IMR-90 (cell line): ENCODE data around the gene PIKFYVE. TPM values are rescaled to one million over a fixed set of nuclear protein-coding genes. Genes with fewer than 3 reads are reported as not detected.

Experiments
- ATAC-seq: fragments of 200-7000 bp; cut with Tn5 transposase; 2 replicates; pipeline ENCODE4 v1.9.1; 2020; ENCODE audit warnings: low read depth, mild to moderate bottlenecking, moderate library complexity
- BruUV-seq: library from RNA; stranded (reverse); fragments of 400-500 nt; replicated peaks from 2 replicates; lab custom pipeline; 2021; lab: Mats Ljungman, UMichigan
- CTCF ChIA-PET: fragments of 300-600 bp; formaldehyde crosslinking; extraction: SDS; loops from one replicate; lab custom pipeline; 2021; ENCODE audit warnings: antibody characterized with exemption; lab: Yijun Ruan, JAX
- POLR2A ChIA-PET: fragments of 300-600 bp; sonication (Branson Sonifier 250); formaldehyde crosslinking; loops from one replicate; lab custom pipeline; 2022; ENCODE audit warnings: antibody characterized with exemption; ENCODE audit not compliant: unreplicated experiment; lab: Charles Lee
- DNase-seq: peaks from one replicate; pipeline ENCODE4 v3.0.0; 2013
- H2AFZ ChIP-seq: replicated peaks from 2 replicates; pipeline ENCODE3; 2013; ENCODE audit warnings: low read length, mild to moderate bottlenecking; ENCODE audit not compliant: poor library complexity
- H2AK5ac ChIP-seq: 2 replicates; pipeline ENCODE4 v1.6.1; 2013; ENCODE audit warnings: low read depth, low read length, inconsistent platforms
- H2AK9ac ChIP-seq: replicated peaks from 2 replicates; pipeline ENCODE3; 2013; ENCODE audit warnings: mild to moderate bottlenecking, low read depth, low read length, moderate library complexity; ENCODE audit not compliant: poor library complexity
- H2BK120ac ChIP-seq: 2 replicates; pipeline ENCODE4 v1.6.1; 2013; ENCODE audit warnings: low read depth, low read length, inconsistent platforms
- H2BK15ac ChIP-seq: 3 replicates; pipeline ENCODE4 v1.6.1; 2013; ENCODE audit warnings: low read depth, low read length, inconsistent platforms
- H2BK20ac ChIP-seq: 2 replicates; pipeline ENCODE4 v1.6.1; 2013; ENCODE audit warnings: low read depth, mild to moderate bottlenecking, inconsistent platforms, low read length, moderate library complexity
- H2BK5ac ChIP-seq: 2 replicates; pipeline ENCODE4 v1.6.1; 2013; ENCODE audit warnings: mild to moderate bottlenecking, low read depth, low read length, inconsistent platforms; ENCODE audit not compliant: poor library complexity, severe bottlenecking
- H3K14ac ChIP-seq: replicated peaks from 2 replicates; pipeline ENCODE4 v1.6.1; 2013; ENCODE audit warnings: low read depth, low read length, inconsistent platforms
- H3K18ac ChIP-seq: 2 replicates; pipeline ENCODE4 v1.6.1; 2013; ENCODE audit warnings: low read depth, low read length, control low read depth
- H3K23ac ChIP-seq: 2 replicates; pipeline ENCODE4 v1.6.1; 2013; ENCODE audit warnings: low read depth, low read length, inconsistent platforms
- H3K27ac ChIP-seq: 2 replicates; pipeline ENCODE4 v1.5.1; 2013; ENCODE audit warnings: mild to moderate bottlenecking, control low read depth, low read length; ENCODE audit not compliant: insufficient read depth
- H3K27me3 ChIP-seq: 2 replicates; pipeline ENCODE4 v1.6.1; 2013; ENCODE audit warnings: low read length; ENCODE audit not compliant: control insufficient read depth, insufficient read depth
- H3K36me3 ChIP-seq: 2 replicates; pipeline ENCODE4 v1.6.1; 2013; ENCODE audit warnings: low read length, mixed read lengths; ENCODE audit not compliant: control insufficient read depth, insufficient read depth
- H3K4ac ChIP-seq: 2 replicates; pipeline ENCODE4 v1.6.1; 2013; ENCODE audit warnings: low read depth, low read length, inconsistent platforms
- H3K4me1 ChIP-seq: 2 replicates; pipeline ENCODE4 v1.6.1; 2013; ENCODE audit warnings: low read length, mixed read lengths; ENCODE audit not compliant: control insufficient read depth, insufficient read depth
- H3K4me2 ChIP-seq: 2 replicates; pipeline ENCODE4 v1.6.1; 2013; ENCODE audit warnings: low read depth, mild to moderate bottlenecking, control low read depth, low read length, moderate library complexity
- H3K4me3 ChIP-seq: 2 replicates; pipeline ENCODE4 v1.5.1; 2013; ENCODE audit warnings: low read depth, mild to moderate bottlenecking, control low read depth, low read length, moderate library complexity; ENCODE audit not compliant: insufficient read depth
- H3K56ac ChIP-seq: 2 replicates; pipeline ENCODE4 v1.6.1; 2013; ENCODE audit warnings: low read length, inconsistent platforms; ENCODE audit not compliant: insufficient read depth; ENCODE audit errors: extremely low read depth
- H3K79me1 ChIP-seq, 2 experiments: 2 replicates each; pipeline ENCODE4 v1.6.1; 2013; ENCODE audit warnings: low read length in 2 of 2, inconsistent platforms in 1 of 2, low read depth in 1 of 2
- H3K9ac ChIP-seq: 2 replicates; pipeline ENCODE4 v1.6.1; 2013; ENCODE audit warnings: low read depth, low read length, control low read depth
- H3K9me1 ChIP-seq: 2 replicates; pipeline ENCODE4 v1.6.1; 2013; ENCODE audit warnings: low read length, inconsistent platforms; ENCODE audit not compliant: insufficient read depth
- H3K9me3 ChIP-seq: 2 replicates; pipeline ENCODE4 v1.6.1; 2013; ENCODE audit warnings: low read length; ENCODE audit not compliant: control insufficient read depth, insufficient read depth
- H4K20me1 ChIP-seq: 2 replicates; pipeline ENCODE4 v1.6.1; 2013; ENCODE audit warnings: low read length, inconsistent platforms; ENCODE audit not compliant: insufficient read depth
- H4K5ac ChIP-seq: 2 replicates; pipeline ENCODE4 v1.6.1; 2013; ENCODE audit warnings: mild to moderate bottlenecking, low read depth, low read length, control low read depth
- H4K8ac ChIP-seq, 2 experiments: 2 replicates each; pipeline ENCODE4 v1.6.1; 2013; ENCODE audit warnings: low read depth in 2 of 2, low read length in 2 of 2, control low read depth in 1 of 2, inconsistent platforms in 1 of 2
- H4K91ac ChIP-seq: 2 replicates; pipeline ENCODE4 v1.6.1; 2013; ENCODE audit warnings: low read depth, low read length, inconsistent platforms; ENCODE audit not compliant: insufficient read depth
- BHLHE40 ChIP-seq: fragments of 150-350 bp; IDR thresholded peaks from 2 replicates; pipeline ENCODE4 v1.6.1; 2016; ENCODE audit warnings: mild to moderate bottlenecking, low read depth, low read length
- CEBPB ChIP-seq: IDR thresholded peaks from 2 replicates; pipeline ENCODE4 v1.6.1; 2012; ENCODE audit warnings: low read depth, low read length, improper control_type of control experiment
- CHD1 ChIP-seq: IDR thresholded peaks from 2 replicates; pipeline ENCODE4 v1.6.1; 2012; ENCODE audit warnings: low read depth, low read length, improper control_type of control experiment
- ELK1 ChIP-seq: fragments of 150-350 bp; IDR thresholded peaks from 2 replicates; pipeline ENCODE4 v1.6.1; 2016; ENCODE audit warnings: low read depth, mild to moderate bottlenecking, low read length, moderate library complexity, borderline replicate concordance
- FOS ChIP-seq: fragments of 150-350 bp; IDR thresholded peaks from 2 replicates; pipeline ENCODE4 v1.6.1; 2016; ENCODE audit warnings: low read depth, low read length
- MAFK ChIP-seq: IDR thresholded peaks from 2 replicates; pipeline ENCODE4 v1.6.1; 2012; ENCODE audit warnings: low read depth, low read length, improper control_type of control experiment
- MAZ ChIP-seq: IDR thresholded peaks from 2 replicates; pipeline ENCODE4 v1.6.1; 2012; ENCODE audit warnings: low read depth, mild to moderate bottlenecking, low read length, improper control_type of control experiment, moderate library complexity, borderline replicate concordance
- MXI1 ChIP-seq: IDR thresholded peaks from 2 replicates; pipeline ENCODE4 v1.6.1; 2012; ENCODE audit warnings: low read depth, mild to moderate bottlenecking, low read length, moderate library complexity, borderline replicate concordance
- NFE2L2 ChIP-seq: fragments of 150-350 bp; IDR thresholded peaks from 2 replicates; pipeline ENCODE4 v1.6.1; 2016; ENCODE audit warnings: low read depth, mild to moderate bottlenecking, low read length
- POLR2A ChIP-seq: IDR thresholded peaks from 2 replicates; pipeline ENCODE4 v1.6.1; 2012; ENCODE audit warnings: mild to moderate bottlenecking, low read depth, low read length
- RAD21 ChIP-seq: IDR thresholded peaks from 2 replicates; pipeline ENCODE4 v1.6.1; 2012; ENCODE audit warnings: low read length, improper control_type of control experiment
- RCOR1 ChIP-seq: IDR thresholded peaks from 2 replicates; pipeline ENCODE4 v1.6.1; 2012; ENCODE audit warnings: mild to moderate bottlenecking, low read length, improper control_type of control experiment; ENCODE audit not compliant: insufficient replicate concordance
- RFX5 ChIP-seq: IDR thresholded peaks from 2 replicates; pipeline ENCODE4 v1.8.0; 2012; ENCODE audit warnings: low read depth, mild to moderate bottlenecking, low read length, moderate library complexity
- SMC3 ChIP-seq: fragments of 150-350 bp; IDR thresholded peaks from 2 replicates; pipeline ENCODE4 v1.6.1; 2016; ENCODE audit warnings: low read depth, mild to moderate bottlenecking, antibody characterized with exemption, low read length, moderate library complexity
- USF2 ChIP-seq: fragments of 150-350 bp; IDR thresholded peaks from 2 replicates; pipeline ENCODE4 v1.6.1; 2017; ENCODE audit warnings: mild to moderate bottlenecking, antibody characterized with exemption, low read length, low read depth
- WGBS, 2 experiments: methylation state at CpG; one replicate each; pipeline versions ENCODE4 v1.1.5 to v1.1.7; 2013; ENCODE audit warnings: missing lambda C conversion rate in 2 of 2; ENCODE audit not compliant: insufficient read length in 1 of 2; ENCODE audit errors: extremely low coverage in 2 of 2; 5-methylcytosine and 5-hydroxymethylcytosine counted together
- dilution Hi-C: fragments of 300-500 bp; cut with HindIII; formaldehyde crosslinking; loops from one replicate; pipeline ENCODE4 v1.14.3; 2018; ENCODE audit warnings: low sequenced_read_pairs; ENCODE audit not compliant: unreplicated experiment
- in situ Hi-C: fragments of 300-500 bp; cut with MboI; formaldehyde crosslinking; loops from 3 replicates; pipeline ENCODE4 v1.14.3; 2019; ENCODE audit warnings: low sequenced_read_pairs, inconsistent platforms, mixed read lengths
- intact Hi-C: fragments of 100-400 bp; cut with micrococcal nuclease; formaldehyde crosslinking; loops from 2 replicates; pipeline ENCODE4 v1.10.0; 2022
- polyA plus RNA-seq, 3 experiments: library from polyadenylated mRNA; depleted of rRNA; stranded (reverse); fragments of >200 nt; gene quantifications; 2 replicates each; pipeline ENCODE4 v1.2.3, GENCODE V29; 2012; ENCODE audit warnings: low replicate concordance in 1 of 3
- total RNA-seq: library from RNA; depleted of rRNA; stranded (reverse); fragments of >200 nt; gene quantifications from 2 replicates; pipeline ENCODE4 v1.2.3, GENCODE V29; 2012
- TF ChIP-seq, protein P1 (sequence below): conservative IDR thresholded peaks from 2 replicates; pipeline ENCODE4 v1.5.1; 2012; ENCODE audit warnings: mild to moderate bottlenecking, low read depth, low read length, improper control_type of control experiment

The PIKFYVE gene
- total and polyA plus RNA-seq, 2 of the 4 experiments (the other 2 are of a cell fraction): 9.3 to 34.6 TPM

DNA sequence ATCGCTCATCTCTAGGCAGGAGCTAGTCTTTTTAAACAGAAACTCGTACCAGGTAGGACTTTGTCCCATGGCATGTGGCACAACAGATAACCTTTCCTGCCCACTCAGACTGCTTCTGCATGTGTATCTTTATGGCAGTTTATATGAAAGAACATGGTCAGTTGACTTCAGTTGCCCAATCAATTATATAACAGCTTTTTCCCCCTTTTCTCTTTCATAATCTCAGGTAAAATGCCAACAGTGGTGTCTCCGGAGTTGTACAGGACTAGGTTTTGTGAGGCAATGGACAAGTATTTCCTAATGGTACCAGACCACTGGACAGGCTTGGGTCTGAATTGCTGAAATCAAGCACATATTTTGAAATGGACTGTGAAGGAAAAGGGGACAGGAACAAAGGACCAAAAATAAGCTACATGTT, 88.9 kb downstream of the PIKFYVE start:
- intact Hi-C loops: loop anchor here (10.0 kb wide), 1 partner anchor 180 kb away; no protein-coding TSS in a partner anchor

More for the DNA sequence above, 88.9 kb downstream of the PIKFYVE start:
- H2BK5ac ChIP-seq: no peak overlapping the region
- no peak overlapping the region for H3K56ac ChIP-seq
- H2AK5ac ChIP-seq: no peak overlapping the region
- H3K9ac ChIP-seq: no peak overlapping the region
- H2BK120ac ChIP-seq: no peak overlapping the region
- H2AFZ ChIP-seq: no peak overlapping the region
- no peak overlapping the region for H4K8ac ChIP-seq
- no peak for TF ChIP-seq USF2
- TF ChIP-seq, protein P1, sequence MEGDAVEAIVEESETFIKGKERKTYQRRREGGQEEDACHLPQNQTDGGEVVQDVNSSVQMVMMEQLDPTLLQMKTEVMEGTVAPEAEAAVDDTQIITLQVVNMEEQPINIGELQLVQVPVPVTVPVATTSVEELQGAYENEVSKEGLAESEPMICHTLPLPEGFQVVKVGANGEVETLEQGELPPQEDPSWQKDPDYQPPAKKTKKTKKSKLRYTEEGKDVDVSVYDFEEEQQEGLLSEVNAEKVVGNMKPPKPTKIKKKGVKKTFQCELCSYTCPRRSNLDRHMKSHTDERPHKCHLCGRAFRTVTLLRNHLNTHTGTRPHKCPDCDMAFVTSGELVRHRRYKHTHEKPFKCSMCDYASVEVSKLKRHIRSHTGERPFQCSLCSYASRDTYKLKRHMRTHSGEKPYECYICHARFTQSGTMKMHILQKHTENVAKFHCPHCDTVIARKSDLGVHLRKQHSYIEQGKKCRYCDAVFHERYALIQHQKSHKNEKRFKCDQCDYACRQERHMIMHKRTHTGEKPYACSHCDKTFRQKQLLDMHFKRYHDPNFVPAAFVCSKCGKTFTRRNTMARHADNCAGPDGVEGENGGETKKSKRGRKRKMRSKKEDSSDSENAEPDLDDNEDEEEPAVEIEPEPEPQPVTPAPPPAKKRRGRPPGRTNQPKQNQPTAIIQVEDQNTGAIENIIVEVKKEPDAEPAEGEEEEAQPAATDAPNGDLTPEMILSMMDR: no peak
- no peak for TF ChIP-seq FOS
- no peak for TF ChIP-seq POLR2A
- TF ChIP-seq RCOR1: no peak
- no peak for TF ChIP-seq CEBPB
- TF ChIP-seq RAD21: no peak
- TF ChIP-seq MAZ: no peak
- TF ChIP-seq NFE2L2: no peak
- no peak for TF ChIP-seq BHLHE40
- TF ChIP-seq CHD1: no peak
- TF ChIP-seq RFX5: no peak
- no peak for TF ChIP-seq MXI1
- TF ChIP-seq ELK1: no peak
- no peak for TF ChIP-seq MAFK
- no peak for TF ChIP-seq SMC3
- POLR2A ChIA-PET: no interaction called here
- DNase-seq: no peak
- no peaks in the 10 kb centered on the region for H4K20me1 ChIP-seq
- H3K4me3 ChIP-seq: no peak overlapping the region
- no TSS peak for BruUV-seq
- CTCF ChIA-PET: no interaction called here
- H3K79me1 ChIP-seq: no peaks in the 10 kb centered on the region; a peak in 2 of 4 replicates
- no peaks in the 10 kb centered on the region for H3K4me1 ChIP-seq
- no peak overlapping the region for H3K18ac ChIP-seq
- H3K27ac ChIP-seq: no peak overlapping the region
- no peak overlapping the region for H3K4me2 ChIP-seq
- H2BK20ac ChIP-seq: no peak overlapping the region
- dilution Hi-C loops (no loop called here), in situ Hi-C loops (no loop called here)
- no peaks in the 10 kb centered on the region for H3K27me3 ChIP-seq
- no peak overlapping the region for H3K23ac ChIP-seq
- H3K36me3 ChIP-seq: peaks cover 21% of the 10 kb centered on the region
- WGBS, 2 experiments: no CpG with 5 or more reads among the region's 3 CpGs
- no peak overlapping the region for H3K4ac ChIP-seq
- no peak for ATAC-seq
- no peaks in the 10 kb centered on the region for H3K9me3 ChIP-seq
- no peak overlapping the region for H3K14ac ChIP-seq
- no peak overlapping the region for H2AK9ac ChIP-seq
- no peak overlapping the region for H4K91ac ChIP-seq
- no peaks in the 10 kb centered on the region for H3K9me1 ChIP-seq
- no peak overlapping the region for H4K5ac ChIP-seq
- no peak overlapping the region for H2BK15ac ChIP-seq
